Measurements from ENCODE around the gene REPIN1. TPM values are rescaled to one million over a fixed set of nuclear protein-coding genes. Genes with fewer than 3 reads are reported as not detected.

Gene REPIN1
- total and polyA plus RNA-seq, 7 experiments from 2014 or later, result 46.7 to 103 (median 78.4) TPM

DNA sequence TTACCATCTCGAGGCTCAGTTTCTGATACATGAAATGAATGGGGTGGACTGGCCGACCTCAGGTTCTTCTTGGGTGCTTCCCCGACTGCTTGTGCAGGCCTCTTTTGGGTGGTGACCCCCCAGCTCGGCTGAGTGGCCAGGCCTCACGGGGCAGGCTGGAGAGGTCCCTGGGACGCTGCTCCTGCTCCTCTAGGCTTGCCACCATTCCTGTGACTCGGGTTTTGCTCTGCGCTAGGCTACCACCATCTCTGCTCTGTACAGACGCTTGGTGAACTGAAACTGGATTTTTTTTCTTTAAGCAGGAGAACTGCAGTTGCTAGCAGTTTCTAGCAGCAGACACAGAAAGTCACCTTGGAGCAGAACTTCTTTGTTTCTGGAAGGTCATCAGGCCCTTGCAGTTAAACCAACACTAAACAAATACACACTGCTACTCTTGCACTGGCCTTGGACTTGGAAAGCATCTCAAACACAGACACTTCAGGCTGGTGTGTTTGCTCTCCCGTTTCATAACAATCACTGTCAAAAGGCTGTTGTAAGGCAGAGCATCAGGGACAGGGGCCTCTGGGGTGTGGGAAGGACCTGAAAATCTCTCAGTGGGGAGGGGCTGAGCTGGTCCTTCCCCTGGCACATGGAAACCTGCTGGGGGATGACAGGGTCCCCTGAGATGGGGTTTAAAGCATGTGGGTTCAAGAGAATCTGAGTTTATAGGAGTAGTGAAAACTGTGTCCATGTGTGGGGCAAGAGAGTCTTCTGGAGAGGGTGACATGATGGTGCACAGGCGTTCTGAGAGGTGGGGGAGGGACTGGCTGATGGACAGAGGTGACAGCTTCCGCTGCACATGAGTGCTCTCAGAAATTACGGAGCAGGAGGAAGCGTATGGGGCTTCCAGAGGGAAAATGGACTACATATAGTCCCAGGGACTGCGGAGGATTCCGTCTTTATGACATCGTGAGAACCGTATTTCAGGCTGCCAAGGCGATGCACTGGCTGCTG lies 46.8 kb downstream of the REPIN1 start:
- Mint-ChIP-seq H3K36me3 (peaks cover 0 to 12% (median 0%) of the 10 kb centered on the region in 5 donors), H3K27ac (peak overlapping the region in 1 of 9 donors; percentile 6), H3K27me3 (no peaks in the 10 kb centered on the region), H3K4me1 (peaks cover 0 to 13% (median 4%) of the 10 kb centered on the region in 7 donors), H3K9me3 (no peaks in the 10 kb centered on the region), H3K4me3 (no peak overlapping the region)
- H3K4me3 ChIP-seq (ENCODE audit: low read length), result no peak overlapping the region
- POLR2A ChIA-PET, result no interaction called here
- H3K9me3 ChIP-seq (ENCODE audit: control insufficient read depth in 2 of 3, low read length in 3 of 3), result no peaks in the 10 kb centered on the region
- H3K36me3 ChIP-seq (ENCODE audit: control insufficient read depth in 2 of 3, insufficient read depth in 3 of 3, low read length in 3 of 3), result peaks cover 0 to 21% (median 3%) of the 10 kb centered on the region in 3 experiments
- intact Hi-C loops (cut with micrococcal nuclease), result no loop called here
- no peak overlapping the region for H3K27ac ChIP-seq (ENCODE audit: low read depth, low read length)
- ATAC-seq, result no peak
- no peaks in the 10 kb centered on the region for H3K4me1 ChIP-seq (ENCODE audit: control insufficient read depth in 2 of 2, insufficient read depth in 2 of 2, low read length in 2 of 2)
- no peaks in the 10 kb centered on the region for H3K27me3 ChIP-seq (ENCODE audit: control insufficient read depth in 2 of 2, insufficient read depth in 2 of 2, low read length in 2 of 2)
- CTCF ChIA-PET, result no interaction called here
- no peak for DNase-seq

DNA sequence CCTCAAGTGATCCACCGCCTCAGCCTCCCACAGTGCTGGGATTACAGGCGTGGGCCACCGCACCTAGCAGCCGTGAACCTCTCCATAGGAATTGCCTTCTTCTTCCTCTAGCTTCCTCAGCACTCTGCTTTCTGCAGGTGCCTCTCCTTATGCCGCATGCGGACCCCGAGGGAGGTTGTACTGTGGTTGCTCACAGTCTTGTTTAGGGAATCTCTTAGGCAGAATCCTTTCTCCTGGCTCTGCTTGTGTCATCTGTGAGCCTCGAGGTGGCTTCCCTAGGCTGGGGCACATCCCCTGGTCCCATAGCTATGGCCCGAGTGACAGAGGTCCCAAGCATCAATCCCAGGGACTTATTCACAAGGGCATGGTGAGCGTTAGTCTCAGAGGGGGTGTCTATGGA lies 48.6 kb downstream of the REPIN1 start:
- ChIA-PET CTCF (interaction anchor here (0.7 to 1.7 kb wide), 3 partner anchors 10 to 60 kb away, joined by 3 to 4 read pairs (median 3); a partner anchor contains a TSS), POLR2A (no interaction called here)
- Mint-ChIP-seq H3K4me1 (peaks cover 7 to 25% (median 10%) of the 10 kb centered on the region in 7 donors), H3K27ac (no peak overlapping the region), H3K9me3 (no peaks in the 10 kb centered on the region), H3K27me3 (peaks cover 0 to 2% (median 0%) of the 10 kb centered on the region in 5 donors), H3K36me3 (peaks cover 0 to 4% (median 0%) of the 10 kb centered on the region in 5 donors), H3K4me3 (no peak overlapping the region)
- ATAC-seq (no peak), DNase-seq (no peak)
- Histone ChIP-seq H3K4me1 (ENCODE audit: control insufficient read depth in 2 of 2, insufficient read depth in 2 of 2, low read length in 2 of 2) (peaks cover 3 to 4% of the 10 kb centered on the region in 2 donors), H3K9me3 (ENCODE audit: control insufficient read depth in 2 of 3, low read length in 3 of 3) (no peaks in the 10 kb centered on the region), H3K36me3 (ENCODE audit: control insufficient read depth in 2 of 3, insufficient read depth in 3 of 3, low read length in 3 of 3) (peaks cover 0 to 4% (median 0%) of the 10 kb centered on the region in 3 experiments), H3K27ac (ENCODE audit: low read depth, low read length) (no peak overlapping the region), H3K4me3 (ENCODE audit: low read length) (no peak overlapping the region), H3K27me3 (ENCODE audit: control insufficient read depth in 2 of 2, insufficient read depth in 2 of 2, low read length in 2 of 2) (no peaks in the 10 kb centered on the region)
- intact Hi-C loops (cut with micrococcal nuclease), result no loop called here

DNA sequence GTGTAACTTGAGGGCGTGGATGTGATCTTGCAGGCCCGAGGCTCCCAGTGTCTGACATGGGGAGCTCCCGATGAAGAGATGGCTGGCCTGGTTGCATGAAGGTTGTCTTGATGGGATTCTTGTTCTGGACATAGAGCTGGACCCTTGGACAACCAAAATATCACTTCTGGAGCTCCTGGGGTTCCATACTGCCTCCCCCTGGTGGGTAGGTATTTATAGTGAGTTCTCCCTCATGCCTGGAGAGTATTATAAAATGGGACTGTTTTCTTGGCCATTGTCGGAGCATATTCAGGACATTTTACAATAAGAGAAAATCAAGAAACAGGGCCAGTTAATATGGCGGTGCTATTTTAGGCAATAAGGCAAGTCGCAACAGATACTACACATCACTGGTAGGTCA lies 49.2 kb downstream of the REPIN1 start:
- no peak for ATAC-seq
- peaks cover 3 to 4% of the 10 kb centered on the region in 2 donors for H3K4me1 ChIP-seq (ENCODE audit: control insufficient read depth in 2 of 2, insufficient read depth in 2 of 2, low read length in 2 of 2)
- H3K27ac Mint-ChIP-seq, result no peak overlapping the region
- no peak overlapping the region for H3K4me3 ChIP-seq (ENCODE audit: low read length)
- peaks cover 0 to 4% (median 0%) of the 10 kb centered on the region in 5 donors for H3K27me3 Mint-ChIP-seq
- H3K9me3 Mint-ChIP-seq, result no peaks in the 10 kb centered on the region
- H3K27ac ChIP-seq (ENCODE audit: low read depth, low read length), result no peak overlapping the region
- no peak overlapping the region for H3K4me3 Mint-ChIP-seq
- intact Hi-C loops (cut with micrococcal nuclease), result no loop called here
- POLR2A ChIA-PET, result interaction anchor here (1.5 kb wide), 1 partner anchor 12 kb away, joined by 6 read pairs; a partner anchor contains a TSS
- no peak for DNase-seq
- H3K36me3 Mint-ChIP-seq, result peaks cover 0 to 3% (median 0%) of the 10 kb centered on the region in 5 donors
- H3K9me3 ChIP-seq (ENCODE audit: control insufficient read depth in 2 of 3, low read length in 3 of 3), result no peaks in the 10 kb centered on the region
- H3K27me3 ChIP-seq (ENCODE audit: control insufficient read depth in 2 of 2, insufficient read depth in 2 of 2, low read length in 2 of 2), result no peaks in the 10 kb centered on the region
- peaks cover 7 to 23% (median 9%) of the 10 kb centered on the region in 7 donors for H3K4me1 Mint-ChIP-seq
- CTCF ChIA-PET, result interaction anchor here (1.3 to 1.7 kb wide), 2 partner anchors 11 to 12 kb away, joined by 3 to 4 read pairs; a partner anchor contains a TSS
- no peaks in the 10 kb centered on the region for H3K36me3 ChIP-seq (ENCODE audit: control insufficient read depth in 2 of 3, insufficient read depth in 3 of 3, low read length in 3 of 3)

DNA sequence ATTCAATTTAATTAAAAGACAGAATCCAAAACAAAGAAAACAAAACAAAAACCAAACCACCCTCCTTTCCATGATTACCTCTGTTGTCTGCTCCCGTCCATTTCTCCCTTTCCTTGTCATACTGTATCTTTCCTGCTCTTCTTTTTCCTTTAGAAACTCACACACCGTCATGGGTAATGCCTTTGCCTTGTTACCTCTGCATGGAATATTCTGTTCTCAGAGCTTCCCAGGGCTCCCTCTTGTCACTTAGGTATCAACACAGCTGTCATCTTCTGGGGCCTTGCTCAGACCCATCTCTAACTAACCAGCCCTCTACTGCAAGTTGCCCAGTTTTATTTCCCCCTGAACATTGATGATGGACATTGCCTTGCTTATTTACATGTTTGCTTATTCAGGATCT lies 51.6 kb downstream of the REPIN1 start:
- Mint-ChIP-seq H3K27ac (peak overlapping the region in 2 of 9 donors; percentile 45 to 62), H3K4me3 (peak overlapping the region in 1 of 10 donors; percentile 66), H3K27me3 (peaks cover 0 to 4% (median 0%) of the 10 kb centered on the region in 5 donors), H3K4me1 (peaks cover 5 to 17% (median 8%) of the 10 kb centered on the region in 7 donors), H3K36me3 (peaks cover 0 to 3% (median 0%) of the 10 kb centered on the region in 5 donors), H3K9me3 (no peaks in the 10 kb centered on the region)
- intact Hi-C loops (cut with micrococcal nuclease), result loop anchor here (2.0 to 5.0 kb wide), 2 partner anchors 133 to 457 kb away; no protein-coding TSS in a partner anchor
- H3K36me3 ChIP-seq (ENCODE audit: control insufficient read depth in 2 of 3, insufficient read depth in 3 of 3, low read length in 3 of 3), result no peaks in the 10 kb centered on the region
- H3K27ac ChIP-seq (ENCODE audit: low read depth, low read length), result no peak overlapping the region
- ChIA-PET POLR2A (interaction anchor here (1.0 to 1.5 kb wide), 2 partner anchors 14 to 99 kb away, joined by 3 to 5 read pairs; a partner anchor contains a TSS), CTCF (interaction anchor here (0.6 to 1.1 kb wide), 3 partner anchors 15 to 742 kb away, joined by 3 to 4 read pairs (median 4); a partner anchor contains a TSS)
- H3K27me3 ChIP-seq (ENCODE audit: control insufficient read depth in 2 of 2, insufficient read depth in 2 of 2, low read length in 2 of 2), result no peaks in the 10 kb centered on the region
- H3K4me3 ChIP-seq (ENCODE audit: low read length), result no peak overlapping the region
- no peak for DNase-seq
- H3K4me1 ChIP-seq (ENCODE audit: control insufficient read depth in 2 of 2, insufficient read depth in 2 of 2, low read length in 2 of 2), result peaks cover 3 to 4% of the 10 kb centered on the region in 2 donors
- no peak for ATAC-seq
- H3K9me3 ChIP-seq (ENCODE audit: control insufficient read depth in 2 of 3, low read length in 3 of 3), result no peaks in the 10 kb centered on the region

DNA sequence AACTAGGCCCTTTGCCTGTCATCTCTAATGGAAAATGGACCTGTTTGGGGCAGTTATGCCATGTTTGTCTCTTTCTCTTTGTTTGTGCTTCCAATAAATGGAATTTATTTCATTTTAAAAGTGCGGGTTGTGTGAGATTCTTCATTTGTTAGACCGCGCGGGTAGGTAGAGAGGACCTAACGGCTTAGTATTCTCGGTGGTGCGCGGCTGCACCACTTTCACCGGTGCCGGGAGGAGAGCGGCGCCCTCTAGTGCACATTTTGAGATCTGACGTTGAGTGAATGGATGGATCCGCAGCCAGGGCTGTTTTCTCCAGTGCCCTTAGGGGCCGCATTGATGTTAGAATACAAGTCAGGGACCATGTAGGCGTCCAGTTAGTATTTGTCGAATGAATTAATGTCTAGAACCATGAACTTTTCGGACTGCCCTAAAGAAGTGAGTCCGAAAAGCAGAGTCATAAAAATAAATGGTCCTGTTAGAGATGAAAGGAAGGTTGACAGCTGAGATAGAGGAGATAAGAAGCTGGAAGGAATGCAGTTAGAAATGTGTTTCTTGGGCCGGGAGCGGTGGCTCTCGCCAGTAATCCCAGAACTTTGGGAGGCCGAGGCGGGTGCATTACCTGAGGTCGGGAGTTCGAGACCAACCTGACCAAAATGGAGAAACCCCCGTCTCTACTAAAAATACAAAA lies 52.5 kb downstream of the REPIN1 start:
- Histone ChIP-seq H3K36me3 (ENCODE audit: control insufficient read depth in 2 of 3, insufficient read depth in 3 of 3, low read length in 3 of 3) (no peaks in the 10 kb centered on the region), H3K4me3 (ENCODE audit: low read length) (no peak overlapping the region), H3K27ac (ENCODE audit: low read depth, low read length) (no peak overlapping the region), H3K27me3 (ENCODE audit: control insufficient read depth in 2 of 2, insufficient read depth in 2 of 2, low read length in 2 of 2) (no peaks in the 10 kb centered on the region), H3K9me3 (ENCODE audit: control insufficient read depth in 2 of 3, low read length in 3 of 3) (no peaks in the 10 kb centered on the region), H3K4me1 (ENCODE audit: control insufficient read depth in 2 of 2, insufficient read depth in 2 of 2, low read length in 2 of 2) (peaks cover 3 to 4% of the 10 kb centered on the region in 2 donors)
- H3K9me3 Mint-ChIP-seq, result no peaks in the 10 kb centered on the region
- intact Hi-C loops (cut with micrococcal nuclease), result loop anchor here (1.0 to 5.0 kb wide), 6 partner anchors 16 to 456 kb away; partner anchors contain the start of gene ZNF775 (in 1 of the 2)
- H3K36me3 Mint-ChIP-seq, result peaks cover 0 to 3% (median 0%) of the 10 kb centered on the region in 5 donors
- H3K4me3 Mint-ChIP-seq, result peak overlapping the region; percentile 16 to 75 (median 52)
- ATAC-seq, result peak; percentile 99
- H3K27me3 Mint-ChIP-seq, result peaks cover 0 to 6% (median 0%) of the 10 kb centered on the region in 5 donors
- H3K27ac Mint-ChIP-seq, result peak overlapping the region in 7 of 9 donors; percentile 18 to 78 (median 45)
- ChIA-PET POLR2A (interaction anchor here (0.8 to 1.8 kb wide), 3 partner anchors 14 to 26 kb away, joined by 4 to 6 read pairs (median 4); no protein-coding TSS in a partner anchor), CTCF (interaction anchor here (1.0 to 1.3 kb wide), 4 partner anchors 9 to 58 kb away, joined by 3 to 6 read pairs (median 4); no protein-coding TSS in a partner anchor)
- DNase-seq, result peak; percentile 65 to 87 (median 81)
- peaks cover 5 to 17% (median 8%) of the 10 kb centered on the region in 7 donors for H3K4me1 Mint-ChIP-seq

DNA sequence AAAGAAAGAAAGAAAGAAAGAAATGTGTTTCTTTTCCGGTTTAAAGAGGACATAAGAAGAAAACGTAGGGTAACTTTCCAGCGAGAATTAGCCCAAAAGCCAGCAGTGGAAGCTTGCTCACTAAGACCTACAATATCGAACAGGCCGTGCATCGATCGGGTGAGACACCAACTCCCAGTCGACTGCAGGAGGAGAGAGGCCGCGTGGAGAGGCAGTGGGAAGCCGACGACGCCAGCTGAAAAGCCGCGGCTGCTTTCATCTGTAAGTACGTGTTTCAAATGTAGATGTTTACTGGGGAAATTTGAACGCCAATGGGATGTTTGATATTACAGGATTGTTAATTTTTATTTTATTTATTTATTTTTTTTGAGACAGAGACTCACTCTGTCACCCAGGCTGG lies 53.2 kb downstream of the REPIN1 start:
- no peaks in the 10 kb centered on the region for H3K9me3 ChIP-seq (ENCODE audit: control insufficient read depth in 2 of 3, low read length in 3 of 3)
- no peak overlapping the region for H3K27ac ChIP-seq (ENCODE audit: low read depth, low read length)
- Mint-ChIP-seq H3K4me1 (peaks cover 5 to 17% (median 8%) of the 10 kb centered on the region in 7 donors), H3K27me3 (peaks cover 0 to 6% (median 0%) of the 10 kb centered on the region in 5 donors), H3K4me3 (no peak overlapping the region), H3K27ac (no peak overlapping the region), H3K36me3 (peaks cover 0 to 3% (median 0%) of the 10 kb centered on the region in 5 donors), H3K9me3 (no peaks in the 10 kb centered on the region)
- H3K36me3 ChIP-seq (ENCODE audit: control insufficient read depth in 2 of 3, insufficient read depth in 3 of 3, low read length in 3 of 3), result no peaks in the 10 kb centered on the region
- DNase-seq, result no peak
- H3K27me3 ChIP-seq (ENCODE audit: control insufficient read depth in 2 of 2, insufficient read depth in 2 of 2, low read length in 2 of 2), result no peaks in the 10 kb centered on the region
- no peak overlapping the region for H3K4me3 ChIP-seq (ENCODE audit: low read length)
- ATAC-seq, result no peak
- POLR2A ChIA-PET, result interaction anchor here (0.8 to 1.8 kb wide), 3 partner anchors 15 to 25 kb away, joined by 4 to 6 read pairs (median 4); no protein-coding TSS in a partner anchor
- CTCF ChIA-PET, result interaction anchor here (0.7 to 1.3 kb wide), 7 partner anchors 10 to 76 kb away, joined by 3 to 6 read pairs (median 3); no protein-coding TSS in a partner anchor
- intact Hi-C loops (cut with micrococcal nuclease), result loop anchor here (1.0 to 5.0 kb wide), 6 partner anchors 17 to 455 kb away; partner anchors contain the start of gene ZNF775 (in 1 of the 2)
- peaks cover 3 to 4% of the 10 kb centered on the region in 2 donors for H3K4me1 ChIP-seq (ENCODE audit: control insufficient read depth in 2 of 2, insufficient read depth in 2 of 2, low read length in 2 of 2)
